HG03175 (cell line): ENCODE data around the gene GALNT10.

Experiments
- ATAC-seq: cut with Tn5 transposase; IDR thresholded peaks from one replicate; pipeline ENCODE4 v1.9.1; 2021; ENCODE audit warnings: mild to moderate bottlenecking, moderate library complexity; ENCODE audit not compliant: unreplicated experiment

GALNT10 gene

DNA sequence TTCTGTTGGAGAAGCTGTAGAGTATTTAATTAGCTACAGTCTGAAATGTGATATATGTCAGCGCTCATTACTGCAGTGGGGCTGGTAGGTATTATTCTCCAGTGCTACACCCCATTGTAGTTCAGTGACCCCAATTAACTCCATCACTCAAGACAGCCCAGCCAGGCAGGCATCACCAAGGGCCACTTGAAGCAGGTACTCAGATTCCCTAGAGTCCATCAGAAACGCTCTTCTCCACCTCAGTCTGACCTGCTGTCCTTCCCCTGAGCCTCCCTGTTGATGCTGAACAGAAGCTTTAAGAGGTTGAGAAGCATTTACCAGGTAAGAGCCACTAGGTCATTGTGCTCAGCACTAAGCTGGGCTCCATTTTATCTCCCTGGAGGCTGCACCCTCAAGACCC lies 71.8 kb downstream of the GALNT10 start:
- ATAC-seq = no peak

DNA sequence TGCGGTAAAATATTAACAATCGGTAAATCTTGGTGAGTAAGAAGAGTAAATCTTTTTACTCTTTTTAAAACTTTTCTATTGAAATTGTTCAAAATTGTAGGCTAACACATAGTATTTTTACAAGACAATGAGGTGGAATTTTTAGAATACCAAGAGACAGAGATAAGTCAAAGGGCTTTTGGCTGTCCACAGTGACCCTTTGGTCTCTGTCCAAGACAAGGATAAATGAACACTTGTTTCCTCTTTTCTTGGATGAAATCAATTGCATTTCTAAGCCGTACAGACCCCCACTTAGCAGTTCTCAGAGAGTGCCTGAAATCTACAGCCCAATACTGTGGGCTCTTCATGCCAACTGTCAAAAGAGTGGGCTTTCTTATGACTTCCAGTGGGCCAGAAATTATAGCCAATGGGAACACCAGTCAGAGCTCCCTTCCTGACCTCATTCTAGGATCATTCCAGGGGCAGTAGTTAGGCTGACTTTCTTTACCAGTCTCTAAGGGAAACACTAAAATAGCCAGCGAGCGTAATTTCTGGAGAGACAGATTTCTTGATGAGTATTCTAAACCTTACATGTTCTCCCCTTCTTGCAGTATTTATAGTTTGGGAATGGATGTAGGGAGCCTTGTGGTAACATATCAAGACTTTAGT lies 74.1 kb downstream of the GALNT10 start:
- no peak for ATAC-seq

DNA sequence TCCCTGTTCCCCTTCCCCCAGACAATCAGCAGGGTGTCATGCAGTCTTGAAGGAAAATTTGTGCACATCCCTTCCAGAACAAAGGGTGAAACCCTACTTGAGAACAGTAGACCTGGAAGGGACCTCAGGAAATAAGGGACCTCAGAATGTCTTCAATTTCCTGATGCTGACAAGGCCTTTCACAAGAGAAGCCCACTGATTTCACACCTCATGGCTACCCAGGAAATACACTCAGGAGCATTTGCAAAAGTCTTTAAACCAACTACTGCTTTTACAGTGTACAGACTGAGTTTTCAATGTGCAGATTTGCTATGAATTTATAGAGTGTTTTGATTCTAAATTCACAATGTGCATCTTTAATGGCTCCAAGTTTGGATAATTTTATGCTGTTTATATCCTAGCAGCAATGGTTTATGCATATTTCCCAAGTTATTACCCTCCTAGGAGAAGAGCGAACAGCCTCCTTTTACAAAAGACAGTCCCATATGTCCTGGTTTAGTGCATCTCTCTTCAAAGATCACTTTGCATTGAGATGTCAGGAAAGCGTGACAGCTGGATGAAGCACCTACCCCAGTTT lies 74.8 kb downstream of the GALNT10 start:
- ATAC-seq = no peak

DNA sequence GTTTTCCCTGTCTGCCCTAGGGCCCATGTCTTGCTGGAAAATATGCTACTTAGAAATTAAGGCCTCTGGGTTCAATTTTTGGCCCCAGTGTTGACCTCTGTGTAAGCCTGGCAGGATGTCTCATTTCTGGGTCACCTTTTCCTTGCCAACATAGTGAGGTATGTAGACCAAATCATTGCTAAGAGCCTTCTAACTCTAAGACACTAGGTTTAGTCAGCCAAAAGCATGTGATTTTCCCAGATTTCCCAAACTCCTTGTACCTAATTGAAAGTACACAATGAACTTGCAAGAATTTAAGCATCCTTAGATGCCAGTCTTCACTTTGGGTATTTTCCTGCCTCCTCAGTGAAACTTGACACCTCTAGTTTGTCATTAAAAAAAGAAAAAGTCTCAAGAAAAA lies 77.0 kb downstream of the GALNT10 start:
- ATAC-seq = no peak

DNA sequence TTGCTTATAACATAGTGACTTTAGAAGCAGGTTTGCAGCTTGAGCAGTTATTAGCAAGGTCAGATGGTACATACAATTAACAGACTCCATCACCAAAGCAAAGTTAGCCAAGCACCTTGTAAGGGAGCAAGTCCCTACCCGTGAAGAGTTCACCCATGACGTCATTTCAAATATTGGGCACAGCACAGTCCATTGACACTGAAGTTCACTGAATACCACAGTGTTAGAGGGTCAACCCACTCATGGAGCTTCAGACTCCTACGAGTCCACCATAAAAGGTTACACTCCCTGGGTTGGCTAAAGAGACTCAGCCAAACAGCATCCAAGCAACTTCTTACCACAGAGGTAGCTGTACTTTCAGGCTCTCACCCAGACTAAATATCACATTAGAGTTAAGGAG lies 77.5 kb downstream of the GALNT10 start:
- ATAC-seq = no peak

DNA sequence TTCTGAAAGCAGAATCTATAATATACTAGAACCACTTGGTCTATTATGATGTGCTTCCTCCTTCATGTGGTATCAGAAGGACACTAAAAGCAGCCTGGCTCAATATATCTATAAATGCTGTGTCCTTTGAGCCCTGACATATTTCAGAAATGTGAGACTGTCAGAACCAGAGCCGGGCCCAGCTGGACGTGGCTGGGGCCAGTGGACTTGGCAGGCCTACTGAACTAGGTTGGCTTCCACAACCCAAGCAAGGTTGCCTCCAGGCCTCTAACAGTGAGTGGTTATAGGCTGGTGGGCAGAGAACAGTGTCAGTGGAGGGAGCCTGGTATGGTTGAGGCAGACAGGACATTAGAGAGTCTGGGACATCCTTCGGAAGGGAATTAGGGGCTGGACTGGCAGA lies 78.9 kb downstream of the GALNT10 start:
- ATAC-seq = no peak

DNA sequence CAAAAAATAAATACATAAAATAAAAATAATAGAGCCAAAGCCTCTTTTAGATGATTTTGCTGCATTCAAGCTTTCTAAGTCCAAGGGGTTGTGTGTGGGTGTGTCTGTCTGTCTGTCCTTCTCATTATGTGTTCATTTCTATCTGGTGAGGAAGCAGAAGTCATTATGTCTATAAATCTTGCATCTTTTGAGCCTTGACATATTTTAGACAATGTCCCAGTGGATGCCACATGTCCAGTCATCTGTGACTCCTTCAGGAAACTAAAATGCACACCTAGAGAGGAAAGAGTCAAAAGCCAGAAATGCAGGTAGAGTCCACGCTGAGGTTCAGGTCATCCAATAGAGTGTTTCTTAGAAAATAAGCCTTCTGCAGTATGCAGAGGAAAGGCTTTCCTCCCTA lies 80.9 kb downstream of the GALNT10 start:
- ATAC-seq = no peak

DNA sequence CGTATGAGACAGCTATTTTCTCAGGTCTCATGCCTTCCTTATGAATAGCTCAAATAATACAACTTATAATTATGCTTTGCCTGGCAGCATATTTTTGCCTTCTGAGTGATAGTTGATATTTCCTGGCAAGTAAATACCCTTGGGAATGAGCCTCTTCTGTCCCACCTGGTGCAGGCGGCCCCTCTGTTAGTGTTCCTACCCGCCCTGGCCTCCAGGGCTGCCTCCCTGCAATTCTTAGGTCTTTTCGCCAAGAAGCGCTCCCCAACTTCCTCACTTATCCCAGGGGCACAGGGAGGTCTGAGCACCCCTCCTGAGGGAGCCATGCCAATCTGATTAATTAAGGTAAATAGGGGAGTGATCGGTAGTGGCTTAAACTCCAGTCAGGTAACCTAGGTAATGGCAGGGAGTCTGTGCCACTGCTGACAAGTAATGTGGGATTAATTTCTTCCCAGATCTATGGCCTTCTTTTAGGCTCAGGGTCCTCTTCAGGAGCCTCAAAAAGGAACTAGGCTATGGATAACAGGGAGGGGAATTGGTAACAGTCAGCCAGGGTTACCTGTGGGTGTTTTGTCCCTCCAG lies 81.5 kb downstream of the GALNT10 start:
- ATAC-seq = no peak

DNA sequence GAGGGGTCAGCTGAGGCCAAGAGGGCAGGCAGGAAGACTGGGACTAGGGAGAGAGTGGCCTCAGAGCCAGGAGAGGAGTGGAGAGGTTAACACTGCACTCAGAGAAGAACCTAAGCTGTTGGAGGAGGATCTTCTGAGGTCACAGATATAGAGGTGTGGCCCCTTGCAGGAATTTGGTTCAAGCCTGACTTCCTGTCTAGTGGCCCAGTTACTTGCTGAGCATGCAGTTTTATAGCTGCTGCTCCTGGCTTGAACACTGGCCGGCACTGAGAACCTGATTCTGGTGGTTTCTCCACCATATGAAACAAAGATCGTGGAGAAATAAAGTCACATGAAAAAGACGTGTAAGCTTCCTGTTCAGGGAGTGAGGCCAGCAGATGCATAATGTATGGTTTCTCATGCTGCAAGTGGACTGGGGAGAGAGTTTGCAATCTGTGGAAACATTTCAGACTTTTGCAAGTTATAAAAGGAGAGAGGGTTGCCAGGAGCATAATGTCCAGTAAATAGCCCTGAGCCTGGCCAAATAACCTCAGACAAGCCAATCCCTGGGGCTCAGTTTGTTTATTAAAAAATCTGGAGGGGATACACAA lies 82.6 kb downstream of the GALNT10 start:
- ATAC-seq = peak; percentile 67

DNA sequence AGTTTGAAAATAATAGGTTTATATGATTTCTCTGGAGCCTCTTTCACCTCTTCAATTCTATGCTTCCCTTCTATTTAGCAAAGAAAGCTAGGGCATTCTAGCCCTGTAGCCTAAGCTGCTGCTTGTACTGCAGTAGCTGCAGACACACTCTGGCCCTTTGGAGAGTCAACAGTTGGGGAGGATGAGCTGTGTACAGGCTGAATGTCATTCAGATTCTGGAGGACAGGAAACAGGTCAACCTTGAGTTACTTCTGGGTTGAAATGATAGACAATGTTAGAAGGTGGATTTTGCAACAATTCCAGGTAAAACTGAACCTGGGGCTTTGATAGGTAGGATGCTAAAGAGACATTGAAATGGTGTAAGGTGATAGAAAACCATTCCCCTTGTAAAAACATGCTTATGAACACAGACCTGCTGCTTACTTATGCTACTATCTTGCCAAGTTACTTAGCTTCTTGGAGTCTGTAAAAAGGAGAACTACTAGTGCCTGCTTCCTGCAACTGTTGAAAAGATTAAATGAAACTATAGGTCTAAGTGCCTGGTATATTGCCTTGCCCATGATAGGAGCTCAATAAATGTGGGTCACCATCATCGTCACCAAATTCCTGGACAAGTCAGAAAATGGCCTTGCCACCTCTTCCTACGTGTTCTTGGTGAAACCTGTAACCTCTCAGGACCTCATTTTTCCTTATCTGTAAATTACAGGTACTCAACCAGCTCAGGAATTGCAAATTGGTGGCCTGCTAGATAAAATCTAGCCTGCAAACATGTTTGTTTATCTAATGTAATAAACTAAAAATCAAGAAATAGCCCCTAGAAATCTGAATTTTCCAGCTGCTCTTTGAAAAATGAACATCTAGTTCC lies 83.7 kb downstream of the GALNT10 start:
- no peak for ATAC-seq

DNA sequence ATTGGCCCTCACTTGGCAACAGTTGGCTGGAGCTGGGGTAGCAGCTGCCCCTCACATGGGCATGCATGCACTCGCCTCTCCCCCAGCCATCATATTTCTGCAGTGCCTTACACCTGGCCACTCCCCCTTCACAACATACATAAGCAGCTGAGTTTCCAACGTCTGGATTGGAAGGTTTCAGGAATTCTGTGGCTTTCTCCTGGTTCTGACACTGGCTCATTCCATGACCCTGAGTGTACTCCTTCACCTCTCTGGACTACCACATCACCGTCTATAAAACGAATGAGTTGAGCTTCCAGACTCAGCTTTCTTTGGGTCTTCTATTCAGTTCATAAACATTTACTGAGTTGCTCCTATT lies 84.3 kb downstream of the GALNT10 start:
- no peak for ATAC-seq

DNA sequence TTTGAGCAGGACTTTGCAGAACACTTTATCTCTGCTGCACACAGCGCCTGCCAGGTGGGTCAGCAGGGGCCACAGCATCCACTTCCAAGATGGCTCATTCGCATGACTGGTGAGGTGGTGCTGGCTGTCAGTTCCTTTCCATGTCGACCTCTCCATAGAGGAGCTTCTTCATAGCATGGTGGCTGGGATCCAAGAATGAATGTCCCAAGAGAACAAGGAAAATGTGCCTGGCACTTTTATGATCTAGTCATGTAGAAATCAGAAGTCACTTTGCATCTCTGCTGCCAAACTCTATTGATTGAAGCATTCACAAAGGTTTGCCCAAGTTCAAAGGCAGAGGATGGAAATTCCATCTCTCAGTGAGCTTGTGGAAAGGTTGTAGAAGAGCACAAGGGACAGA lies 85.0 kb downstream of the GALNT10 start:
- ATAC-seq = no peak

DNA sequence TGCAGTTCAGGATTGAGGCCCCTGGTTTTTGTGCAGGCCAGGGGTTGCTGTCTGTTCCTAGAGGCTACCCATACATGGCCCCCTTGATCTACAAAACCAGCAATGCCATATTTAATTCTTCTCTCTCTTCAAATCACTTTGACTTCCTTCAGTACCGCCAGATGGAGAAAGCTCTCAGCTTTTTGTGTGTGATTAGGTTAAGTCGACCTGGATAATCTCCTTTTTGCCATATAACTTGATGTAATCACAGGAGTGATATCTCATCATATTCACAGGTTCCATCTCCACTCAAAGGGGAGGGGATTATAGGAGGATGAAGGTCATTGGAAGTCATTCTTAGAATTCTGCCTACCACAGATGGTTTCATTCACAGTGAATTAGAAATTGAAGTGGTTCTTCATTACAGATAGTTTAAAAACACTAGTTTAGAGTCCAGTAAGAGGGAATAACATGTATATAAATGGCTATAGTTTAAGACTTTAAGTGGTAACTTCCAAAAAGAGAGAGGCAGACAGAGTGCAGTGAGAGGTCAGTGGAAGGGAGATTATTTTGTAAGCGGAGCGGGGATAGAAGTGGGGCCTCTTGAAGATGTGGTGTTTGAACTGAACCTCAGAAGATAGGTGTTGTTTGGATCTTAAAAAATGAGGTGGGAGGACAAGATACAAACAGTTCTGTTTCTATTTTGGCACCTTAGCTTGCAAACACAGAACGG lies 85.9 kb downstream of the GALNT10 start:
- ATAC-seq = no peak

DNA sequence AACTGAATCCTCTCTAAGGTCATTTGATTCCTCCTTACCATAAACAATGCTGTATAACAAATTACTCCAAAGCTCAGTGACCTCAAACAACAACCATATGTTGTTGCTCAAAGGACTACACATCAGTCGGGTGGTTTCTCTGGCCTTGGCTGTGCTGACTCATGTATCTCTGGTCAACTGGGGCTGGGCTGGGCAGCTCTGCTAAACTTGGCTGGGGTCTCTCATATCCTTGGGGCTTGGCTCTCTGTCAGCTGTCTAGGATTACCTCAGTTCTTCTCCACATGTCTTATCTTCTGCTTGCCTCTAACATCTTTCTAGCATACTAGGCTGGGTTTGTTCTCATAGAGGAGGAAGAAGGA lies 86.4 kb downstream of the GALNT10 start:
- ATAC-seq = no peak

DNA sequence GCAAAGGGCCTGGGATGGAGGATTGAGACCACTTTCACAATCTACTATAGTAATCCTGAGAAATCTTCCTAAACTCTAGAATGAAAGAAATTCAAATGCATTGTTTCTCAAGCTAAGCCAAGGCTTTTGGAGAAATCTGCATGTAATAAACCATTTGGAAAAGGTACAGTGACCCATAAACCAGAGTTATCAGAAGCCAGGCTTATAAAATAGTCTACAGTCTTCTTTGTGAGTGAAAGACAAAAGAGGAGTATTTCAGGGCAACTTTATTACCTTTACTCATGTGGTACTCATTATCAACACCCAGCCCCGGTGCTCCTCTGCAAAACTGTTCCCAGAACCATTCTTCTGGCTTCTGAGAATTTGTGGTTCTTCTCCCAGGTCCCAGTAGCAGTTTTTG lies 87.0 kb downstream of the GALNT10 start:
- no peak for ATAC-seq

DNA sequence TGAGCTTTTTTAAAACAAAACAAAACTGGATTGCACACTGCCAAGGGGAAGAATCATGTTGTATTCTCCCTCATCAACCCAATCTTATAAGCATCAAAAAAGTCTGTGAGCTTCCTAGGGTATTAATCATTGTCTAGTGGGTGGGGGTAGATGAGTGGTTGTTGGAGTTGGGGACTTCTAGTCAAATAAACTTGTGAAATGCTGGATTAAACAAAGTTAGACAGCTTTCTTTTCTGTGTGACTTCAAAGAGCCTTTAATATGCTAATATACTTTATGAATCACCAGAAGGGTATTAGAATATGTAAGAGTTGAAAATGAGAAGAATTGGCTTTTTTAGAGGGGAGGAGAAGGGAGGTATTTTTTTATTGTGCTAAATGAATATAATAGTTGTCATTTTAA lies 87.7 kb downstream of the GALNT10 start:
- no peak for ATAC-seq

DNA sequence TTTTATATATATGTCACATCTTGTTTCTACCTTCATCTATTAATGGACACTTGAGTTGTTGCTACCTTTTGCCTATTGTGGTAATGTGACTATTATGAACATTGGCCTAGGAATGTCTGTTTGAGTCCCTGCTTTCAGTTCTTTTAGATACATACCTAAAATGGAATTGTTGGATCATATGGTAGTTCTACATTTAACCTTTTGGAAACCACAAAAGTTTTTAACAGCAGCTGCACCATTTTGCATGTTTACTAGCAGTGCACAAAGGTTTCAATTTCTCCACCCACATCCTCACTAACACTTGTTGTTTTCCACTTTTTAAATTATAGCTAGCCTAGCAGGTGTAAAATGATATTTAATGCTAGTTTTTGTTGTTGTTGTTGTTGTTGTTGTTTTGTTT lies 88.4 kb downstream of the GALNT10 start:
- peak; percentile 46 for ATAC-seq

DNA sequence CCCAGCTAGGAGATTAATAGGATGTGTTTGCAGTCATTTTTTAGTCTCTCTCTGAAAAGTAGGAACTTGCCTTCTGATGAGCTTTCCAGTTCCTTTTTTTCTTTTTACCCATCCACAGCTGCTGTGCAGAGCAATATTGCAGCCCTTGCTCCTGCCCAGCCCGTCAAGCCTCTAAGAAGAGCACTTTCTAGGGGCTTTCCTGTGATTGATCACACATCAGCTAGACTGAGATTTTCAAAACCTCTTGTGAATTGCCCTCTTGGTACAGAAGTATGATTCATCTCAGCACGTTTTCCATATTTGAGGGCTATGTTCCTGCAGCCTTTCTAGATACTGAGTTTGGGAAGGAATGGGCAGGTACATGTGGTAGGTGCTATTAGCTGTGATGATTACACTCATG lies 93.9 kb downstream of the GALNT10 start:
- ATAC-seq = peak; percentile 85

DNA sequence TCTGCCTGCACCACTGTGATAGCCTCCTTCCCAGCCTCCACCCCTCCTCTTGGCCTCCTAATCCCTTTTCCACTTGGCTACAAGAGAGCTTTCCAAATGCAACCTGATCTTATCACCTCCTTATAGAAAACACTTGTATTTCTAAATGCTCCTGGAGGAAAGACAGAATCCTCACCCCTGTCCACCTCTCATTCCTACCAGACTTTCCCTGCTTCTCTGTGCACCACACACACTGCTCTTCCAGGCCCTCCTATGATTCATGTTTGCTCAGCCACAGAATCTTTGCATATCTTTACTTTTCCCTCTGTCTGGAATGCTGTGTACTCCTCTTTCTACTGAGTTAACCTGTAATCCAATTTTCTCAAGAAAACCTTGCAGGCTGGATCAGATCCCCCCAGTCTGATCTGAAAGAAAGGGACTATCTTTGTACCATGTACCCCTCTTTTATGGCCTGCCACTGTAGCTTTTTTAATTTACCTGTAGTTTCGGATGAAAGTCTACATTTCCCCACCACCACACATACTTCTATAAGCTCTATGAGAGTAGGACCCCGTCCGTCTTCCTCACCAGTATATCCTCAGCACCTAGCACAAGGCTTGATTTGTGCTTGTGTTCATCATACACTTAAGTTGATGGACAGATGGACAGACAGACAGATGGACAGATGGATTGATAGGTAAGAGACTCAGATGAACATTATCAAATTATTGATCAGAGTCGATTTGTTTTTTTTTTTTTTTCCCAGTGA lies 95.3 kb downstream of the GALNT10 start:
- ATAC-seq = no peak

DNA sequence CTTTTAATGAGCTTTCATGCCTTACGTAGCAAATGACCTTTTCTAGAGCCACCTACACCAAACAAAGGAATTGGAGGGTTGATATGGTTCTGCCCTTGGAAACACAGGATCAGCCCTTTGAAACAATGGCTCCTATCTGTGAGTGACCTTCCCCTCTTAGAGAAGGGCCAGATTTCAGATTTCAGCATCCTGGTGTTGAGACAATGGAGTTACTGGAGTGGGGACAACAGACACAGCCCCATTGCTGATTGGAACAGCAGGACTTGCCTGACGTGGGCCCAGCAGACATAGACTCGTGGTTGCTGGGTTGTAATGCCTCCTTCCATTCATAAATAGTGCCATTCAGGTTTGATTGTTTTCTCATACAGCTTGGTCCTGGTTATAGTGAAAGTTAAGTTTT lies 96.0 kb downstream of the GALNT10 start:
- ATAC-seq = no peak
